Suprapubic skin (tissue), 4 donors: ENCODE measurements around the gene ANKS1A.

Experiments used
- EP300 ChIP-seq: sonication (generic); formaldehyde crosslinking; IDR thresholded peaks from one replicate; pipeline ENCODE4 v1.6.1; 2017; ENCODE audit warnings: antibody characterized with exemption
- POLR2A ChIP-seq, 2 donors: fragments of 450-650 bp; IDR thresholded peaks; one replicate each; pipeline ENCODE4 v1.6.1; 2017; ENCODE audit warnings: antibody characterized with exemption in 2 of 2, mild to moderate bottlenecking in 2 of 2, moderate library complexity in 2 of 2
- POLR2AphosphoS5 ChIP-seq, 3 donors: sonication (generic); formaldehyde crosslinking; IDR thresholded peaks; one replicate each; pipeline ENCODE4 v1.6.1; 2017; ENCODE audit warnings: antibody characterized with exemption in 3 of 3
- TF ChIP-seq, protein P1 (sequence below), 2 donors: fragments of 200-600 bp in 1 of 2; fragments of 450-650 bp in 1 of 2; sonication (generic) in 1 of 2; IDR thresholded peaks; one replicate each; pipeline ENCODE4 v1.5.1; 2016 to 2019; ENCODE audit warnings: antibody characterized with exemption in 2 of 2, mild to moderate bottlenecking in 1 of 2, moderate library complexity in 1 of 2

DNA sequence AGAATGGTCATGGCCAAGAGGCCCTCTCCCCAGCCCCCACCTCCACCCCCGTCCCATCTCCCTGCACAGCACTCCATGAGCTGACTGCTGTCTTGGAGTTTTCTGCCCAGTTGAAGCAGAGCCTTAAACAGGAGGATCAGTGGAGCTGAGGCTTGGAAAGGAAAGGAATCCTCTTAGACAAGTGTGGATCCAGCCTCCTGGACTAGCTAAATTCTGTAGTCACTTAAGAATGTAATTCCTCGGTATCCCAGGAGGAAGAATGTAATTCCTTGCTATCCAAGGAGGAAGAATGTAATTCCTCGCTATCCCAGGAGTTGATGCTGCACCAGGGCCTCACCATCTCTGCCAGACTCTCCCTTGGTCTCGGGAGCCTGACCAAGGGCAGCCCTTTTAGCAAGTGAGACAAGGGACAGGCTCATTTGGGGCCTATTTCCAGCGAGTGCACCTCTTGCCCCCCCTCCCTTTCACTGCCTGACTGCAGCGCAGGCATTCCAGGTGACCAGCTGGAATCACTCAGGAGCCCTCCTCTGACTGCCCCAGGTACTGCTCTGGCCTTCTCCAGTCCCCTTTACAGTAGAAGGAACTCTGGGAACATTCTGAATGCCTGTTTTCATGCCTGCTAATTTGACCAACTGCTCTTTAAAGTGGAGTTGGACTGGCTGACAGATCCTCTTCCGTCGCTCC, 175.8 kb downstream of the ANKS1A start:
- no peak for TF ChIP-seq POLR2A (IDR thresholded peaks at IDR 0.05)
- TF ChIP-seq, protein P1, sequence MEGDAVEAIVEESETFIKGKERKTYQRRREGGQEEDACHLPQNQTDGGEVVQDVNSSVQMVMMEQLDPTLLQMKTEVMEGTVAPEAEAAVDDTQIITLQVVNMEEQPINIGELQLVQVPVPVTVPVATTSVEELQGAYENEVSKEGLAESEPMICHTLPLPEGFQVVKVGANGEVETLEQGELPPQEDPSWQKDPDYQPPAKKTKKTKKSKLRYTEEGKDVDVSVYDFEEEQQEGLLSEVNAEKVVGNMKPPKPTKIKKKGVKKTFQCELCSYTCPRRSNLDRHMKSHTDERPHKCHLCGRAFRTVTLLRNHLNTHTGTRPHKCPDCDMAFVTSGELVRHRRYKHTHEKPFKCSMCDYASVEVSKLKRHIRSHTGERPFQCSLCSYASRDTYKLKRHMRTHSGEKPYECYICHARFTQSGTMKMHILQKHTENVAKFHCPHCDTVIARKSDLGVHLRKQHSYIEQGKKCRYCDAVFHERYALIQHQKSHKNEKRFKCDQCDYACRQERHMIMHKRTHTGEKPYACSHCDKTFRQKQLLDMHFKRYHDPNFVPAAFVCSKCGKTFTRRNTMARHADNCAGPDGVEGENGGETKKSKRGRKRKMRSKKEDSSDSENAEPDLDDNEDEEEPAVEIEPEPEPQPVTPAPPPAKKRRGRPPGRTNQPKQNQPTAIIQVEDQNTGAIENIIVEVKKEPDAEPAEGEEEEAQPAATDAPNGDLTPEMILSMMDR (IDR thresholded peaks at IDR 0.05), result no peak
- TF ChIP-seq POLR2AphosphoS5 (IDR thresholded peaks at IDR 0.05), result no peak
- TF ChIP-seq EP300, result no peak
